H1 (cell line): ENCODE measurements around the gene ARHGAP24. TPM values are rescaled to one million over a fixed set of nuclear protein-coding genes. Genes with fewer than 3 reads are reported as not detected.

Experiments used
- ASH2L ChIP-seq: fragments of 200-600, 300-600 bp; sonication (generic); IDR thresholded peaks from one replicate; pipeline ENCODE4 v1.7.1; 2017; ENCODE audit warnings: low read length
- CTBP2 ChIP-seq: IDR thresholded peaks from 2 replicates; pipeline ENCODE4 v1.7.0; 2011; ENCODE audit warnings: borderline replicate concordance, mild to moderate bottlenecking, moderate library complexity, mixed read lengths, low read length; ENCODE audit not compliant: insufficient read depth, insufficient read length
- polyA plus RNA-seq, 7 experiments: library from polyadenylated mRNA; depleted of rRNA in 3 of 7; stranded (reverse) in 5 of 7; unstranded in 2 of 7; fragments of >200 nt in 5 of 7; fragments of 200-250 nt in 2 of 7; gene quantifications; 1 replicate in 5 of 7; 2 replicates in 1 of 7; 4 replicates in 1 of 7; pipeline versions ENCODE4 v1.2.1 to v1.2.3, GENCODE V29; 2011 to 2013; ENCODE audit warnings: missing spikeins in 2 of 7, mixed read lengths in 2 of 7
- total RNA-seq: library from RNA; stranded (reverse); fragmentation: NEBNext Ultra II Directional; extraction: Animal tissue kit (Norgen Biotek cat#: 25700); gene quantifications from 2 replicates; pipeline ENCODE4 v1.2.1, GENCODE V29; 2021

Gene ARHGAP24
- total and polyA plus RNA-seq, 2 of the 8 experiments (the other 6 are each of a cell fraction or from before 2014, with no cell fraction given): 0.08 to 0.50 TPM

- TF ChIP-seq ASH2L (no peak), CTBP2 (no peak)
Measured at GRCh38 chr4:85738721-85739120, 263.8 kb downstream of the ARHGAP24 start (continued).
